Embryonic facial prominence (tissue), 1 donor: ENCODE data around the gene TLE3.

ENCODE experiments used
- DNase-seq: peaks from one replicate; pipeline ENCODE4 v3.0.0-alpha.2; 2016; ENCODE audit errors: extremely low spot score

TLE3 gene

DNA sequence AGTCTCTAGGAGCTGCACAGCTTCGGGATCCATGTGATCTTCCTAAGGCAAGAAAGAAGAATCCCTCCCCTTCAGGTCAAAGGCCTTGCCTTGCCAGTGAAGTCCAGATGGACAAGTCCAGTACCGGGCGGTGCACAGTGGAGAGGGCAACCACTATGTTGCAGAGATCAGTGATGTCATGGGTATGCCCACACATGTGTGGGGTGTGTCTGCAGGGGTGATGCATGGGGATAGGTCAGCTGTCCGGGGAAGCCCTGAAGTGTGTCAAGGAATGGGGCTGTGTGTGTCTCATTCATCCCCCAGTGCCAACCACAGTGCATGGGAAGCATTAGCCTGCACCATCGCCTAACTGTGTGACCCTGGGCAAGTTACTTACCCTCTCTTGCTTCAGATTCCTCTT lies 66.5 kb downstream of the TLE3 start:
- no peak for DNase-seq

DNA sequence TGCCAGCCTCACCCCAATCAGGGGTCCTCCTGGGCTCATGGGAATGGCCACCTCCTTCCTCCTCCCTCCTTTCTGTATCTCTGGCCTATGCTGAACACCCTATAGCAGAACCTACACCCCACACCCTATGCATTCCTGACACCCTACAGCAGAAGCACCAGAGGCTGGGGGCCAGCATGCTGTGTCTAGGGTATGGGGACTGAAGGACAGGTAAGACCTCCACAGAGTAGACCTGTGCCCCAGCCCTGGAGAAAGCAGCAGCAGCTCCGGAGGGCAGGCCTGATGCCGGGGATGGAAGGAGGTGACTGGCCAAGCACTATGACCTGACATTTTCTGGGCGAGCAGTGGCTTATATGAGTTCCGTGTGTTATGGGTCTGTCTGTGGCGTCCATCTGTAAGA lies 66.9 kb downstream of the TLE3 start:
- no peak for DNase-seq

DNA sequence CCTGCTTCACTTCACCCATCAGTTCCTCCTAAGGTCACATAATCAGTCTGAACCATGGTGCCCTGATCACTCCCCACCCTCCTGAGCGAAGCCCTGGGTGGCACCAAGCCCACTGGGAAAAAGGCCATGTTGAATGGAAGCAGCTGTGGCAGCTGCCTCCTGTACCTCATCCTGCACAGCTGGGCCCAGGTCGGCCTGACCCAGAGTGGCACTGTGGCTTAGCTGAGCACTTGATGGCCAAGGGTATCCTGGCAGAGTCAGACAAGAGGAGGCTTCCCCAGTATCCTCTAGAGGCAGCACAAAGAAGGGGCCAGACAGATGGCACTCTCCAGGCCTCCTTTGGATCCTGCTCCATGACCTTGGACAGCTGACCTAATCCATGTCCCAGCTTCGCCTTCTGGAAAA lies 68.4 kb downstream of the TLE3 start:
- no peak for DNase-seq

DNA sequence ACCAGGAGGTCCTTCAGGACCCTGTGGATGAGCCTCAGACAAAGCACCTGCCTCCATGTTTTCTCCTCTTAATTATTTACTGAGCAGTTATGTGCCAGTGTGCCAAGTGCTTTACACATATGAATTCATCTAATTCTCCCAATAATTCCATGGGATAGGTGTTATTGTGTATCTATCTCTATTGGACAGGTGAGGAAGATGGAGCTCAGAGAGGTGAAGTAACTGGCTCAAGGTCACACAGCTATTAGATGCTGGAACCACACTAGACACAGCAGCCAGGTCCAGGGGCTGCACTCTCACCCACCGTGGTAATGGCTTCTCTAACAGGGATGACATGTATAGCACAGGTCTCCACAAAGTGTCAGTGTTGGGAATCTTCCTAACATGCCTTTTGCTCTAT lies 70.2 kb downstream of the TLE3 start:
- no peak for DNase-seq

DNA sequence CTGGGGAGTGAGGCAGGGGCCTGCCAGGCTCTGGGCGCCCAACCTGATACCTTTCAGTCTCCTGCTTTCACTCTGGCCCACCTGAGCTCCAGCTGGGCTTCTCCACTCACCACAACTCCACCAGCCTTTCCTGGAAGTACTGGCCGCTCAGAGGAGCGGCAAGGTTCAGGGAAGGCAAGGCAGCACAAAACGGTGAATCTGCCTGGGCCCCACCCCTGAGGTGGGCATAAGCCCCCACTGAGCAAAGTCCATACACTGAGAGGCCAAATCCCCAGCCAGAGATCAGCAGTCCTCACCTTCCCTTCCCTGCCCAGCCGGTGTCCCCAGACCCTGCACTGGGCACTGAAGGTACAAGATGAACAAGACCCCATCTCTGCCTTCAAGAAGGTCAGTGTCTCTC lies 70.7 kb downstream of the TLE3 start:
- DNase-seq = no peak

DNA sequence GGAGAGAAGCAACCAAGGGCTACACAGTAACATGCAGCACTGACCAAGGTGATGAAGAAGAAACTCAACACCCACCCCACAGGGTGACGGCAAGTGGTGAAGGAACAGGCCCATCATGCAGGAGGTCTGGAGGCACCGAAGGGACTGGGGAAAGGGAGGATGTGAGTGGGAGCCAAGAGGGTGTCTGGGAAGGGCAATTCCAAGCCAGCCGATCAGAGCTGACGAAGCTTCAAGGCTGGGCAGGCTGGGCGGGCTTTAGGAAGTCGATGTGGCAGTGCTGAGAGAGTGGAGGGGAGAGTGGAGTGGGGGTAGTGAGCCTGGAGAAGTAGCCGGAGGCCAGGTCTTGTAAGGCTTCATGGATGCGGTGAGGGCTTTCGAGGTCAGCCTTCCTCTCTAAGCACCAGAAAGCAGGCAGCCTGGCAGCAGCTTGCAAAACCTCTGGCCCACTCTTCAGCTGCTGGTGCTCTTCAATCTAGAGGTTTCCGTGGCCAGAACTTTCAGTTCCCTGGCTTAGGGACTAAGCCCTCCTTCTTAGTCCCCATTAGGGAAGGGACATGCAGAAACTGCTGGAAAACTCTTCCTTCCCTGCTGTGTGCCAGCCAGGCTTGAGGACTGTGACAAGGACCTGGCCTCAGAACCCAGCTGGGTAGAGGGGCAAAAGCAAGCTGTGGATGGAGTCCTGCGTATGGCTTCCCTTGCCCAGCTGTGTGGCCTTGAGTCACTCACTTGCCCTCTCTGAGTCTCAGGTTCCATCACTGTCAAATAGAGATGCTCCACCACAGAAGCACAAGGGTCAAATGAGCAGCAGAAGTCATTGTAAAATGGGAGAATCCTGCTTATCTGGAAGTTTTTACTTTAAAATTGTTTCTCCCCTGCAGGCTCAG lies 72.1 kb downstream of the TLE3 start:
- DNase-seq = no peak

DNA sequence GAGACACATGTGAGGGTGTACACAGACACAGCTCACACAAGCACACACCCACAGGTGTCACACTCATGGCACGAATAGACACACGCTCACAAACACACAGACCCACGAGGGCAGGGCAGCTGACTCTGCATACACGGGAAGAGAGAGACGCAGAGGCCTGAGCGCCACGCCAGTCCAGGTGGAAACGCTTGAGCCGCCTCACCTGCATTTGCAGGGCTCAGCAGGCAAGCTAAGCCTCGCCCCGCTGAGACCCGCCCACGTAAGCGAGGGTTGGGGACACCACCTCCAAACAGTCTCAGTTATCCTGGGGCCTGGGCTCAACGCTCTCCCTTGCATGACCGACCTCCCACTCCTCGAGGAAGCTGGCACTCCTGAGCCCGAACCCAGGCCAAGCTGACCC lies 73.2 kb downstream of the TLE3 start:
- DNase-seq = no peak

DNA sequence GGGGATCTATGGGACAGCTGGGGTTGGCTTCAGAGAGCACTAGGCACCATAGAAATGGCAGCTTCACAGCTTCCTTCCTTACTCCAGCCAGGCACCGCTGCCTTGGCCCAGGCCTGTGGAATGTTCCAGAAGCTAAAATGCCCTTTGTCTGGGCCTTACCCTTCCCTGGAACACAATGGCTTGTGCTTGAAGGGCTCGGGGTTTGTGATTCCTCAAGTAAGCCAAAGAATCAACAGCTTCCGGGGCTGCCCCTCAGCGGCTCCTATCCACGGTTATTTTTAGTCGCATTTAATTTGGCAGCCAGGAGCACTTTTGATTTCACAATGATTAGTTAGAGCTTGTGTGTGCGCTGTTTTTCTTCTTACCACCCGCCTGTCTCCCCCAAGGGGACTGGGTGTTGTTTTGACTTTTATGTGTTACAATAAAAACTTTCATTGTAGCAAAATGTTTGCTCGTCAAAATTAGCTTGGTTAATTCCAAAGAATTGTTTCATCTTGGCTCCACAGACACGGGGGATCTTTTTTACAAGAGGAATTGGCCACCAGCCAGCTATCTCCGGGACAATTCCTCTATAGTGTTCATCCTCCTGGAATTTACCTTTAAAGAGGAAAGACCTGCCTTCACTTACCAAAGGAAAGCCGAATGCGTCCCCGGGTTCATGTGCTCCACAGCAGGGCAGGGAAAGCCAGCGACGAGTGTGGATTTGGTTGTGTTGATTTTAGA lies 73.8 kb downstream of the TLE3 start:
- DNase-seq = no peak

DNA sequence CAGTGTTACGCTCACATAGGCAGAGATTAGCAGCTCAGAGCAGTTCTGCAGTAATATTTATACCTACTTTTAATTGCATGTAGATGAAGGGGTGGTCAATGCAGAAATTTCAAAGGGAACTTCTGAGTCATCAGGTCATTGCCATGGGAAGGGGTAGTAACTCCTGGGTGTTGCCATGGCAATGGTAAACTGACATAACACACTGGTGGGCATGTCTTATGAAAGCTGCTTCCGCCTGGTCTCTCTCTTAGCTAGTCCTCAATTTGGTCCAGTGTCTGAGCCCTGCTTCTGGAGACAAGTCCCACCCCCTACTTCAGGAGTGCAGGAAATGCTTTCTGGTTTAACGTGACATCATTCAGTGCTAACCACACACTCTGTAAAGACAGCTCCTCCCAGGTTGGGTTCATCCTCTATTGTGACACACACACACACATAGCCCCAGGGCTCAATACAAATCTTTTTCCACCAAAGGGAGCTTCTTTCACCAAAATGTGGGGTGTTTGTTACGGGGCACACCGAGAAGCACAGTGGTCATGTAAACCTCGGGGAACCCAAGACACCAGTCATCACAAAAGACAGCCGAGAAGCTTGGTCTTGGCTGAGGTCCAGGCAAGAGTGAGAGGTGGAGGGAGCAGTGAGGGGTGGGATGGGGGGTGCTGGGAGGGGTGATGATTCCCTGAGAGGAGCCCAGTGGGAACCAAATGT lies 74.5 kb downstream of the TLE3 start:
- DNase-seq = no peak

DNA sequence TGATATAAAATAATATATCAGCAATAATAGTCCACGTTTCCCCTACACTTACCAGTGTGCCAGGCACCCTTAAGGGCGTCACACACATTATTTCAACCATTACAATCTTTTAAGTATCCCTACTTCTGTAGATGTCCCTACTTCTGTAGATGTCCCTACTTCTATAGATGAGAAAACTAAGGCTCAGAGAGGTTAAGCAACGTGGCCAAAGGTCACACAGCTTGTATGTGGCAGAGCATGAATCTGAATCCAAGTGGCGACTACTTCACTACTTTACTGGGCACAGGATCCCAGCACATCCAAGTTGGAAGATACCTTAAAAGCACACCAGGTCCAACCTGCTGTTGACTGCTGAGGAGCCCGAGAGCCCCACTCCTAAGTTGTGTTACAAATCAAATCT lies 77.5 kb downstream of the TLE3 start:
- no peak for DNase-seq

DNA sequence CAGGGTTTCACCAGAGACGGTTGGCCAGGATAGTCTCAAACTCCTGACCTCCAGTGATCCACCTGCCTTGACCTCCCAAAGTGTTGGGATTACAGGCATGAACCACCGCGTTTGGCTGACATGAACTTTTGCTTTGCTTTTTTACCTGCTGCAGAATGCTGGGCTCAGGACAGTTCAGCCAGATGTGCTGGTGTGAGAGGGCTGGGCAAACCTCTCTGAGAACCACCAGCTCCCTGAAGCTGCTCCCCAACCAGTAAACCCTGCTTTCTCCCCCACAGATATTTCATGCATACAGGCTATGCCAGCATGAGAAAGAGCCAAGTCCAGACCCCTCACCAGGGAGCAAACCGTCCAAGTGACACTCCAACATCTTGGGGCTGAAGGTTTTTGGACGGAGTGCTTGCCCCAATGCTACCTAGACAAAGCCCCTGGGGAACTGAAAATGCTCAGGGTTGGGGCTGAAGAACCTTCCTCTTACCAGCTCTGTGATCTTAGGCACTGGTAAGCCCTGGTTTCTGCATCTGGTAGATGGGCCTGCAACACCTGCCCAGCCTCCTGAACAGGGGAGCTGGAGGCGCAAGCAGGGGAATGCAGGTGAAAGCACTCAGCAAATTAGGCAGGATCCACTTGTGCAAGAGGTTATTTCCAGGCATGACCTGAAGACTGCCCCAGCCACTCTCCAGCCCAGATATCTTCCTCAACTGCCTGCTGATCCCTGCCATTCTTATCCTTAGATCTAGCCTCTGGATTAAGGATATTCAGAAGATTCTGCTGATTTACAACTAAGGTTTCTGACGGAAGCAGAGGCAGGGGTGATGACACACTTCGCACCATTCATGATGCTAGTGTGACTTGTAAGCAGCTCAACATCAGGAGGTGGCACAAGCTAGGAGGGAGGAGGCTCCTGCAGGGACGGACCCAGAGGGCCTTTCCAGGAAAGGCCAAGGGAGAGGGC lies 78.8 kb downstream of the TLE3 start:
- no peak for DNase-seq

DNA sequence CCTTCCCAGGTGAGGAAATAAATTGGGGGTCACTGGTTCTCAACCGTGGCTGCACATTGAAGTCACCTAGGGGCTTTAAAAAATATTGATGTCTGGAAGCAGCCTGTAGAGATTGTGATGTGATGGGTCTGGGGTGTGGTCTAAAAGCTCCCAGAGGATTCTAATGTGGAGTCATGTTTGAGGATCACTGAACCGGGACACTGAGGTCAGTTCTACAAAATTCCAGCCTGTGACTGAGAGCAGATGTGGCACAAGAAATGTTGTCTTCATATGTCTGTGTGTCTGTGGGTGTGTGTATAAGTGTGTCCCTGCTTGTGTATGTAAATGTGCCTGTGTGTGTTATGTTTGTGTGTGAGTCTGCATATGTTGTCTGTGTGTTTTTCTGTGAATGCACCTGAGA lies 79.9 kb downstream of the TLE3 start:
- DNase-seq = no peak

DNA sequence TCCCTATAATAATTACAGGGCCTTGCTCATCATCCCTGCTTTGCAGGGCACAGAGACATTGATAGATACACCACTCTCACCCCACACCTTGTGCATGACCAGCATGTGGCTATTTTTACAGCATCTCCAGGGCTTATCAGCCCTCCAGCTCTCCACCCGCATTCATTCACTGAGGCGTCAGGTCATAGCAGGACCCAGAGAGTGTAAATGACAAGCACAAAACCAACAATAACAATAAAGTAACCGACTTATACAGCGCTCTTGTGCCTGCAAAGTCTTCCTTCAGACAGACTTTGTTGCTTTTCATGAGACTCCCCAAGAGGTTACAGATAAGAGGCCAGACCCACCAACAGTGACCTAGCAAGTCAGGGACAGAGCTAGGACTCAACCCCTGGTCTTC lies 80.7 kb downstream of the TLE3 start:
- no peak for DNase-seq

DNA sequence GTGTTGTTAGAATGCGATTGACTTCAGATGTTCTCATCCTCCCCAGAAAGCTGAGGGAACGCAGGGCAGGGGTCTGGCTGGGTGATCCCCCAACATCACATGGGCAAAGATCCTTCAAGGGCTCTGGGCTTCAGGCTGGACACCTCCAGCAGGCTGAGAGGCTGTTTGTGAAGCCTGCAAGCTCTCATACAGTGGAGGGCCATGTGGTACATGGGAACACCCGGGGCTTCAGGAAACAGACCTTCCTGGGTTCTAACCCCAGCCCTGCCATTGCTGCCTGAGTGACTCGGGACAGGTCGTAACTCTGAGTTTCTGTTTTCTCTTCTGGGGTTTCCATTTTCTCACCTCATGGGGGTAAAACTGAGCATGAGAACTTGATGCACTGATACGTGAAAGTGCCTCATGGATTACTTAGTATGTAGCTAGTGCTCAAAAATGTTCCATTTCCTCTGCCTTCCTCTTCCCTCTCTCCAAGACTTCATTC lies 81.2 kb downstream of the TLE3 start:
- no peak for DNase-seq

DNA sequence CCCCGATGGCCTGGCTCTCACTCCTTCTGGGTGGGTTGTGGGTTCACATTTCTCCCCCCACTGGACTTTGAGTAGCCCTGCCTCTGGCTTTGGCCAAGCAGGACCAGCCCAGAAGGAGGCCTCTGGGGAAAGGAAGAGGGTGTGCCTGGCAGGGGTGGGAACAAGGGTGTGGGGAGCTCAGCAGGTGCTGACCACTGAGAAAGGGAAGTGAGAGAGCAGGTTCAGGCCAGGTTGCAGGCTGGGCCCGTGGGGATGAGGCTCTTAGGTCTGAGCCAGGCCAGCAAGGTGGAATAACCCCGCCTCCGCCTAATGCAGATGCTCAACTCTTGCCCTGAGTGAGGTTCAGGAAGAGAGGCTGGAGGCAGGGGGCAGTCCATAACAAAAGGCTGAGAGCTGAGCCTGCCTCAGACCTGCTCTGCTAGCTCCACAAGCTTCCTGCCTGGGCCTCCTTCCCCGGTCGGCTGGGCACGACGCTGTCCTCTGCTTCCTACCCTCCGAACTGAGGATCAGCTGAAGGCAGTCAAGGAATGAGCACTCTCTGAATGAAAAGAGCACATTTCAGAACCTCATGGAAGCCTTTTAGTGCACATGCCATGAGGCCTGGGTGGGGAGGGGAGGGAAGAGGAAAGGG lies 82.7 kb downstream of the TLE3 start:
- no peak for DNase-seq

DNA sequence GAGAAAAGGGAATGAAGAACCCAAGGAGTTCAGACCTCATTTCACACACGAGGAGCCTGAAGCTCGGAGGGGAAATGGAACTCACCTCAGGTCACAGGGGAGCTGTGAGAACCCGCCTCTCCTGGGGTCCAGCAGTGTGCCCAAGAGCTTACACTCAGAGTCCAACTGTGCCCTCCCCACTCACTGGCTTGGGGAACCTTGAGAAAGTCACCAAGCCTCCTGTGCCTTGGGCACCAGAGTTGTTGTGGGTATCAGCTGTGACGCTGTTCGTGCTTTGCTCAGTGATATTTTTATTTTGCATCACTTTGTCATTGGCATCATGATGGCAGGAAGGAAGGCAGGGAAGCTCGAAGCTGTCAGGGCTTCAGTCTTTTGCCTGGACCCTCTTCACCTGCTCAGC lies 83.4 kb downstream of the TLE3 start:
- no peak for DNase-seq

DNA sequence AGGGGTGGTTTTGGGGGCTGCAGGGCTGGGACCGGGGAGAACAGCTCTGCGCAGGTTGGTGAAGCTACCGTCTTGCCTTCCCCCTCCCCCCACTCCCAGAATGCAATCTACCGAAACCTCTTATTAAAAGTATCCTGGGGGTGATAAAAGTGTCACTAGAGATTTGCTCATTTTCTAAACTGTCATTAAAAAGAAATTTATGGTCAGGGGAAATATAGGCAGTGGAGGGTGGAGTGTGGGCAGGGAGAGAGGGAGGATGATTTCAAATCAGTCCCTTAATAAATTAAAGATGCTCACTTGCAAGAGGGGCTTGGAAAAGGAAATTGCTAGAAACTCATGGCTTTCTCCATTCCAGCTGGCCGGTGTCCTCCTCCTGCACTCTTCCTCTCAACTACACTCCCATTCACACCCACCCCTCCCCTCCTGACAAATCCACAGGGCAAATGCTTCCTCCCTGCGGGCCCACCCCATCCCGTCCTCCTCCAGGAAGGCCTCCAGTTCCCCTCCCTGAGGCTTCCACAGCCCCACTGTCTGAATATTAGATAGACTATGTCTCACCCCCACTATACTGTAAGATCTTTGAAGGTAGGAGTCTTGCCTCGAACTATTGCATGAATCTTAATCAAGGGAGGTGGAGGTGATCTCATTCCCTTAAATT lies 83.9 kb downstream of the TLE3 start:
- no peak for DNase-seq

DNA sequence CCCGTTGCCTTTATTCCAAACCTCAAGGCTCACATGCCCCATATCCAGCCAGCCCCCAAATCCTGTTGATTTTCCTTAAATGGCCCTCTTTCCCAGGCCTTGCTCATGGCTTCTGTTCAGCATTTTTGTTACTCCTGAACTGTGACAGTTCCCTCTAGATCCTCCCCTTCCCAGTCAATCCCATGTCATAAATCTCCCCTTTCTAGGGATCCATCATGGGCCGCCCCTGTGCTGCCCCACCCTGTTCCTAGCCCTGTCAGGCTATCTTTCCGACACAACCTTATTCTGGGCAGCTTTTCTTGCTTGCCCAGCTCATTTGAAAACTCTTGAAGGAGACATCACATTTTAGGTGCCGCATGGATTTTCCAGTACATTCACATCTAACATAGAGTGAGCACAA lies 84.8 kb downstream of the TLE3 start:
- DNase-seq = no peak

DNA sequence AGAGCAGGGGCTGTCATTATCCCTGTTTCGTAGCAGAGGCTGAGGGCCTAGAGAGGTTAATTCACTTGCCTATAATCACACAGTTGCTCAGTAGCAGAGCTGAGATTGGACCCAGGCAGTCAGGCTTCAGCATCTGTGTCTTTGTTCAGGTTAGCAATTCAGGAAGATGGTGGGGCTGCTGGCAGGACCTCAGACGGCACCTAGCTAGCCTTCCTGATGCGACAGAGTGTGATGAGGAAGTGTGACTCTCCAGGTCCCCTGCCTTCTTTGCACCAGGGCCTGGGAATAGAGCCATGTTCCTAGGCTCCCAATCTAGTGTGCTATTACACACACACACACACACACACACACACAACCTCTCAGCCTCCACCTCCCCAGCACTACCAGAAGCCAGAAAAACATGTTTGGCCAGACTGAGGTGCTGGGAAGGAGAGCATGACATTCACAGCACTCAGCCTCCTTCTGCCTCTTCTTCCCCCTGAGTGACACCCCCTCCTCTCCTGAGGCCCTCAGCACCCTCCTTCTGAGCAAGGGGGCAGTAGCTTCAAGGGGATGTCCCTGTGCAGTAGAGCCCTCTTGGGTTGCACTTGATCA lies 88.9 kb downstream of the TLE3 start:
- no peak for DNase-seq
